Skeletal muscle satellite cell (primary cell): ENCODE data around the gene ARPP19.

Source experiments
- H3K27me3 ChIP-seq: 2 replicates; pipeline ENCODE4 v1.7.0; 2013; ENCODE audit warnings: low read length; ENCODE audit not compliant: control insufficient read depth, insufficient read depth
- H3K36me3 ChIP-seq: 2 replicates; pipeline ENCODE4 v1.7.0; 2013; ENCODE audit warnings: mild to moderate bottlenecking, control low read depth, low read length; ENCODE audit not compliant: insufficient read depth
- H3K4me1 ChIP-seq: 2 replicates; pipeline ENCODE4 v1.7.0; 2013; ENCODE audit warnings: low read length; ENCODE audit not compliant: control insufficient read depth, insufficient read depth
- H3K4me2 ChIP-seq: 2 replicates; pipeline ENCODE4 v1.7.0; 2013; ENCODE audit warnings: mild to moderate bottlenecking, low read length
- H3K4me3 ChIP-seq: 2 replicates; pipeline ENCODE4 v1.7.0; 2013; ENCODE audit warnings: low read length
- H3K9ac ChIP-seq: 2 replicates; pipeline ENCODE4 v1.7.0; 2013; ENCODE audit warnings: mild to moderate bottlenecking, low read depth, low read length, moderate library complexity
- H3K9me3 ChIP-seq: replicated peaks from 2 replicates; pipeline ENCODE4 v1.7.0; 2013; ENCODE audit warnings: mild to moderate bottlenecking, control low read depth, low read length

ARPP19 gene

GRCh38 chr15:52546031-52546751, 22.6 kb downstream of the ARPP19 start:
- no peaks in the 10 kb centered on the region for H3K9me3 ChIP-seq
- H3K36me3 ChIP-seq: peaks cover 47% of the 10 kb centered on the region
- H3K4me1 ChIP-seq: no peaks in the 10 kb centered on the region
- no peak overlapping the region for H3K4me3 ChIP-seq
- no peaks in the 10 kb centered on the region for H3K27me3 ChIP-seq
- no peak overlapping the region for H3K4me2 ChIP-seq
- H3K9ac ChIP-seq: no peak overlapping the region

GRCh38 chr15:52540374-52541012, 28.3 kb downstream of the ARPP19 start:
- H3K9ac ChIP-seq: no peak overlapping the region
- H3K27me3 ChIP-seq: no peaks in the 10 kb centered on the region
- H3K9me3 ChIP-seq: no peaks in the 10 kb centered on the region
- no peak overlapping the region for H3K4me3 ChIP-seq
- peaks cover 1% of the 10 kb centered on the region for H3K36me3 ChIP-seq
- H3K4me2 ChIP-seq: no peak overlapping the region
- no peaks in the 10 kb centered on the region for H3K4me1 ChIP-seq

GRCh38 chr15:52537459-52537858, 31.4 kb downstream of the ARPP19 start:
- Histone ChIP-seq H3K9ac (no peak overlapping the region), H3K27me3 (no peaks in the 10 kb centered on the region), H3K9me3 (no peaks in the 10 kb centered on the region), H3K4me1 (no peaks in the 10 kb centered on the region), H3K36me3 (no peaks in the 10 kb centered on the region), H3K4me3 (no peak overlapping the region), H3K4me2 (no peak overlapping the region)

GRCh38 chr15:52532427-52532826, 36.4 kb downstream of the ARPP19 start:
- Histone ChIP-seq H3K27me3 (no peaks in the 10 kb centered on the region), H3K36me3 (no peaks in the 10 kb centered on the region), H3K4me1 (peaks cover 12% of the 10 kb centered on the region), H3K9ac (no peak overlapping the region), H3K4me3 (no peak overlapping the region), H3K4me2 (no peak overlapping the region), H3K9me3 (no peaks in the 10 kb centered on the region)

GRCh38 chr15:52529940-52530339, 38.9 kb downstream of the ARPP19 start:
- Histone ChIP-seq H3K9ac (no peak overlapping the region), H3K4me3 (peak overlapping the region; percentile 94), H3K4me2 (peak overlapping the region; percentile 94), H3K9me3 (no peaks in the 10 kb centered on the region), H3K27me3 (no peaks in the 10 kb centered on the region), H3K36me3 (no peaks in the 10 kb centered on the region), H3K4me1 (peaks cover 13% of the 10 kb centered on the region)

GRCh38 chr15:52529341-52529924, 39.4 kb downstream of the ARPP19 start:
- H3K4me1 ChIP-seq: peaks cover 13% of the 10 kb centered on the region
- no peaks in the 10 kb centered on the region for H3K27me3 ChIP-seq
- peak overlapping the region; percentile 91 for H3K9ac ChIP-seq
- peak overlapping the region; percentile 94 for H3K4me2 ChIP-seq
- H3K36me3 ChIP-seq: no peaks in the 10 kb centered on the region
- H3K4me3 ChIP-seq: peak overlapping the region; percentile 94
- H3K9me3 ChIP-seq: no peaks in the 10 kb centered on the region

GRCh38 chr15:52528564-52529340, 40.1 kb downstream of the ARPP19 start, which contains the start of gene MYO5A:
MYO5A (minus strand) TSS chr15:52528880; CDS start chr15:52528806, 74 bp downstream.
- no peaks in the 10 kb centered on the region for H3K36me3 ChIP-seq
- peak within 1 kb of the TSS; percentile 94 for H3K4me2 ChIP-seq
- peaks cover 15% of the 10 kb centered on the region for H3K4me1 ChIP-seq
- peak within 1 kb of the TSS; percentile 91 for H3K9ac ChIP-seq
- no peaks in the 10 kb centered on the region for H3K27me3 ChIP-seq
- H3K4me3 ChIP-seq: peak within 1 kb of the TSS; percentile 94
- no peaks in the 10 kb centered on the region for H3K9me3 ChIP-seq

- Histone ChIP-seq H3K4me1 (peaks cover 21% of the 10 kb centered on the region), H3K4me2 (peak overlapping the region; percentile 93), H3K27me3 (no peaks in the 10 kb centered on the region), H3K9me3 (no peaks in the 10 kb centered on the region), H3K9ac (peak overlapping the region; percentile 91), H3K36me3 (no peaks in the 10 kb centered on the region), H3K4me3 (peak overlapping the region; percentile 94)
These were observed 40.8 kb downstream of the ARPP19 start for GRCh38 chr15:52527911-52528563.

GRCh38 chr15:52527196-52527910, 41.5 kb downstream of the ARPP19 start:
- no peaks in the 10 kb centered on the region for H3K9me3 ChIP-seq
- no peaks in the 10 kb centered on the region for H3K36me3 ChIP-seq
- peak overlapping the region; percentile 94 for H3K4me3 ChIP-seq
- H3K27me3 ChIP-seq: no peaks in the 10 kb centered on the region
- H3K9ac ChIP-seq: peak overlapping the region; percentile 91
- H3K4me2 ChIP-seq: peak overlapping the region; percentile 93
- H3K4me1 ChIP-seq: peaks cover 27% of the 10 kb centered on the region

- Histone ChIP-seq H3K27me3 (no peaks in the 10 kb centered on the region), H3K9ac (no peak overlapping the region), H3K4me3 (no peak overlapping the region), H3K9me3 (no peaks in the 10 kb centered on the region), H3K4me2 (no peak overlapping the region), H3K36me3 (no peaks in the 10 kb centered on the region), H3K4me1 (peaks cover 23% of the 10 kb centered on the region)
These were observed 44.4 kb downstream of the ARPP19 start for GRCh38 chr15:52524223-52525136.
